ENCODE results near the gene SPATC1L. TPM values are rescaled to one million over a fixed set of nuclear protein-coding genes. Genes with fewer than 3 reads are reported as not detected.

The SPATC1L gene
- polyA plus RNA-seq, 2 of the 4 experiments (the other 2 are of a cell fraction): 0.14 TPM; not detected in 1

GRCh38 chr21:46211376-46211775 is 27.1 kb upstream of the SPATC1L start:
- Histone ChIP-seq H3K9me3 (no peaks in the 10 kb centered on the region), H3K4me2 (no peak overlapping the region), H3K27ac (no peak overlapping the region), H3K4me1 (no peaks in the 10 kb centered on the region), H3K4me3 (no peak overlapping the region)
- POLR2A ChIA-PET: no interaction called here
- no peak for FAIRE-seq
- no peak for DNase-seq (ENCODE audit: low read depth in 1 of 2, low spot score in 1 of 2)
- ATAC-seq: no peak
- CTCF ChIA-PET: interaction anchor here (1.3 to 2.5 kb wide), 3 partner anchors 14 to 68 kb away, joined by 3 to 8 read pairs (median 5); no protein-coding TSS in a partner anchor
- WGBS (ENCODE audit: missing lambda C conversion rate): 85% methylated on average over 4 of the region's 7 CpGs
- TF ChIP-seq SREBF2 (IDR thresholded peaks at IDR 0.05) (no peak), TFCP2L1 (CRISPR knock-in tag; IDR thresholded peaks at IDR 0.05) (no peak), ZC3H11A (IDR thresholded peaks at IDR 0.05) (no peak), GATA3 (IDR thresholded peaks at IDR 0.05; ENCODE audit: borderline replicate concordance) (no peak), ESRRA (IDR thresholded peaks at IDR 0.05; ENCODE audit: borderline replicate concordance, low read length) (no peak), NR3C1 (IDR thresholded peaks at IDR 0.05) (no peak), HOXB13 (CRISPR knock-in tag; IDR thresholded peaks at IDR 0.05; ENCODE audit: low read depth) (no peak), FOSL2 (IDR thresholded peaks at IDR 0.05) (no peak), FOSL2 (CRISPR knock-in tag; IDR thresholded peaks at IDR 0.05) (no peak), CHD2 (IDR thresholded peaks at IDR 0.05; ENCODE audit: low read length, partially characterized antibody) (no peak), PHF8 (IDR thresholded peaks at IDR 0.05; ENCODE audit: borderline replicate concordance, low read depth) (no peak), HOXB5 (CRISPR knock-in tag; IDR thresholded peaks at IDR 0.05) (no peak), ATOH8 (CRISPR knock-in tag; IDR thresholded peaks at IDR 0.05; ENCODE audit: low read depth) (no peak), FOXS1 (CRISPR knock-in tag; IDR thresholded peaks at IDR 0.05) (no peak), ZFP36 (IDR thresholded peaks at IDR 0.05; ENCODE audit: borderline replicate concordance, partially characterized antibody) (no peak), KDM5A (IDR thresholded peaks at IDR 0.05) (no peak), E2F6 (IDR thresholded peaks at IDR 0.05; ENCODE audit: borderline replicate concordance, low read depth) (no peak), RCOR1 (IDR thresholded peaks at IDR 0.05; ENCODE audit: low read depth, low read length) (no peak)

GRCh38 chr21:46210378-46211136 is 26.3 kb upstream of the SPATC1L start:
- Histone ChIP-seq H3K4me1 (no peaks in the 10 kb centered on the region), H3K4me3 (no peak overlapping the region), H3K9me3 (no peaks in the 10 kb centered on the region), H3K4me2 (no peak overlapping the region), H3K27ac (no peak overlapping the region)
- WGBS (ENCODE audit: missing lambda C conversion rate): 84% methylated on average over 6 of the region's 16 CpGs
- POLR2A ChIA-PET: no interaction called here
- ATAC-seq: peak; percentile 48; a peak in 1 of 6 replicates
- DNase-seq (ENCODE audit: low read depth in 1 of 2, low spot score in 1 of 2): peak in 1 of 2 experiments; percentile 10
- no peak for FAIRE-seq
- CTCF ChIA-PET: interaction anchor here (1.3 to 2.5 kb wide), 2 partner anchors 57 to 67 kb away, joined by 5 to 8 read pairs; no protein-coding TSS in a partner anchor
- TF ChIP-seq SMC3 (IDR thresholded peaks at IDR 0.05) (0 out of 3 replicates have a peak, but pooled peaks have one; percentile 13), RAD21 (conservative IDR thresholded peaks at IDR 0.05 in 1 of 2, IDR thresholded peaks at IDR 0.05 in 1 of 2) (peak in 1 of 2 experiments; percentile 23; a peak in 1 of 5 replicates), JUN (IDR thresholded peaks at IDR 0.05) (no peak), ZC3H11A (IDR thresholded peaks at IDR 0.05) (no peak), HMGXB4 (CRISPR knock-in tag; IDR thresholded peaks at IDR 0.05; ENCODE audit: borderline replicate concordance) (no peak)
